Skeletal muscle tissue (tissue), 4 donors: ENCODE data around the gene ANO6. TPM values are rescaled to one million over a fixed set of nuclear protein-coding genes. Genes with fewer than 3 reads are reported as not detected.
A peak's percentile ranks its signal among the peaks of the same experiment; 100 is the strongest.

Experiments
- H3K27ac ChIP-seq: one replicate; pipeline ENCODE4 v1.7.0; 2013; ENCODE audit warnings: mild to moderate bottlenecking, low read depth, low read length, inconsistent platforms
- H3K27me3 ChIP-seq, 3 donors: one replicate each; pipeline ENCODE4 v1.7.0; 2013; ENCODE audit warnings: low read length in 3 of 3; ENCODE audit not compliant: control insufficient read depth in 3 of 3, insufficient read depth in 3 of 3
- H3K36me3 ChIP-seq, 3 donors: one replicate each; pipeline ENCODE4 v1.7.0; 2013; ENCODE audit warnings: low read length in 3 of 3; ENCODE audit not compliant: control insufficient read depth in 3 of 3, insufficient read depth in 3 of 3
- H3K4me1 ChIP-seq, 3 donors: one replicate each; pipeline ENCODE4 v1.7.0; 2013; ENCODE audit warnings: low read length in 3 of 3, mild to moderate bottlenecking in 3 of 3; ENCODE audit not compliant: control insufficient read depth in 3 of 3, insufficient read depth in 3 of 3
- H3K4me3 ChIP-seq, 3 donors: one replicate each; pipeline ENCODE4 v1.7.0; 2013; ENCODE audit warnings: low read length in 3 of 3
- H3K9ac ChIP-seq, 3 donors: one replicate each; pipeline ENCODE4 v1.7.0; 2013; ENCODE audit warnings: low read length in 3 of 3, mild to moderate bottlenecking in 3 of 3, moderate library complexity in 2 of 3, low read depth in 1 of 3
- H3K9me3 ChIP-seq, 3 donors: one replicate each; pipeline ENCODE4 v1.7.0; 2013; ENCODE audit warnings: low read length in 3 of 3; ENCODE audit not compliant: control insufficient read depth in 3 of 3
- total RNA-seq: library from RNA; depleted of rRNA; stranded (reverse); fragments of >200 nt; gene quantifications from one replicate; pipeline ENCODE4 v1.2.3, GENCODE V29; 2014
- donor health status: Osteomylitis.

ANO6 gene
- total RNA-seq, 1 donor from 2014 or later, result 50.6 TPM

GRCh38 chr12:45433441-45433868 lies 217.6 kb downstream of the ANO6 start:
- H3K27me3 ChIP-seq, result no peaks in the 10 kb centered on the region
- H3K4me3 ChIP-seq, result no peak overlapping the region
- no peak overlapping the region for H3K9ac ChIP-seq
- peaks cover 5 to 11% (median 10%) of the 10 kb centered on the region in 3 donors for H3K4me1 ChIP-seq
- peaks cover 14 to 39% (median 31%) of the 10 kb centered on the region in 3 donors for H3K36me3 ChIP-seq
- no peak overlapping the region for H3K27ac ChIP-seq
- no peaks in the 10 kb centered on the region for H3K9me3 ChIP-seq

GRCh38 chr12:45434094-45434493 lies 218.2 kb downstream of the ANO6 start:
- H3K9ac ChIP-seq, result no peak overlapping the region
- no peak overlapping the region for H3K27ac ChIP-seq
- H3K9me3 ChIP-seq, result no peaks in the 10 kb centered on the region
- no peak overlapping the region for H3K4me3 ChIP-seq
- peaks cover 5 to 14% (median 10%) of the 10 kb centered on the region in 3 donors for H3K4me1 ChIP-seq
- no peaks in the 10 kb centered on the region for H3K27me3 ChIP-seq
- peaks cover 11 to 35% (median 26%) of the 10 kb centered on the region in 3 donors for H3K36me3 ChIP-seq

- Histone ChIP-seq H3K4me1 (peaks cover 5 to 16% (median 10%) of the 10 kb centered on the region in 3 donors), H3K36me3 (peaks cover 5 to 16% (median 11%) of the 10 kb centered on the region in 3 donors), H3K27me3 (no peaks in the 10 kb centered on the region), H3K9ac (no peak overlapping the region), H3K9me3 (no peaks in the 10 kb centered on the region), H3K4me3 (no peak overlapping the region), H3K27ac (no peak overlapping the region)
These were observed 220.2 kb downstream of the ANO6 start for GRCh38 chr12:45435945-45436710.

- Histone ChIP-seq H3K27me3 (no peaks in the 10 kb centered on the region), H3K4me1 (peaks cover 5 to 16% (median 10%) of the 10 kb centered on the region in 3 donors), H3K36me3 (peaks cover 0 to 4% (median 0%) of the 10 kb centered on the region in 3 donors), H3K4me3 (no peak overlapping the region), H3K9me3 (peaks cover 0 to 2% (median 0%) of the 10 kb centered on the region in 3 donors), H3K9ac (no peak overlapping the region), H3K27ac (no peak overlapping the region)
These were observed 223.1 kb downstream of the ANO6 start for GRCh38 chr12:45439039-45439438.

GRCh38 chr12:45446013-45446412 lies 230.1 kb downstream of the ANO6 start:
- H3K9me3 ChIP-seq, result peaks cover 0 to 7% (median 0%) of the 10 kb centered on the region in 3 donors

GRCh38 chr12:45458238-45458637 lies 242.3 kb downstream of the ANO6 start:
- Histone ChIP-seq H3K9ac (no peak overlapping the region), H3K9me3 (no peaks in the 10 kb centered on the region), H3K27me3 (no peaks in the 10 kb centered on the region), H3K27ac (peak overlapping the region; percentile 71), H3K4me3 (no peak overlapping the region), H3K36me3 (no peaks in the 10 kb centered on the region), H3K4me1 (no peaks in the 10 kb centered on the region)

More at GRCh38 chr12:45446013-45446412, 230.1 kb downstream of the ANO6 start:
- Histone ChIP-seq H3K4me1 (no peaks in the 10 kb centered on the region), H3K4me3 (no peak overlapping the region), H3K27me3 (no peaks in the 10 kb centered on the region), H3K27ac (no peak overlapping the region), H3K36me3 (no peaks in the 10 kb centered on the region), H3K9ac (no peak overlapping the region)

GRCh38 chr12:45458854-45459807 lies 243.2 kb downstream of the ANO6 start:
- Histone ChIP-seq H3K4me1 (no peaks in the 10 kb centered on the region), H3K27ac (peak overlapping the region; percentile 71), H3K9ac (no peak overlapping the region)

GRCh38 chr12:45462506-45462905 lies 246.6 kb downstream of the ANO6 start:
- Histone ChIP-seq H3K4me1 (no peaks in the 10 kb centered on the region), H3K36me3 (no peaks in the 10 kb centered on the region), H3K27me3 (no peaks in the 10 kb centered on the region), H3K4me3 (no peak overlapping the region), H3K9ac (no peak overlapping the region), H3K27ac (no peak overlapping the region), H3K9me3 (no peaks in the 10 kb centered on the region)

More at GRCh38 chr12:45458854-45459807, 243.2 kb downstream of the ANO6 start:
- no peaks in the 10 kb centered on the region for H3K36me3 ChIP-seq
- no peaks in the 10 kb centered on the region for H3K27me3 ChIP-seq
- H3K9me3 ChIP-seq, result no peaks in the 10 kb centered on the region
- no peak overlapping the region for H3K4me3 ChIP-seq

- H3K9ac ChIP-seq, result no peak overlapping the region
- no peak overlapping the region for H3K27ac ChIP-seq
- no peak overlapping the region for H3K4me3 ChIP-seq
- no peaks in the 10 kb centered on the region for H3K27me3 ChIP-seq
- H3K4me1 ChIP-seq, result no peaks in the 10 kb centered on the region
- H3K36me3 ChIP-seq, result no peaks in the 10 kb centered on the region
- H3K9me3 ChIP-seq, result no peaks in the 10 kb centered on the region
These were observed 248.8 kb downstream of the ANO6 start for GRCh38 chr12:45464699-45465098.
